Islet precursor cell (in vitro differentiated cells): ENCODE data around the gene HS2ST1.
A peak's percentile ranks its signal among the peaks of the same experiment; 100 is the strongest.

ENCODE experiments used
- DNase-seq: peaks from one replicate; pipeline ENCODE4 v3.0.0-alpha.2; 2018

Gene HS2ST1

DNA sequence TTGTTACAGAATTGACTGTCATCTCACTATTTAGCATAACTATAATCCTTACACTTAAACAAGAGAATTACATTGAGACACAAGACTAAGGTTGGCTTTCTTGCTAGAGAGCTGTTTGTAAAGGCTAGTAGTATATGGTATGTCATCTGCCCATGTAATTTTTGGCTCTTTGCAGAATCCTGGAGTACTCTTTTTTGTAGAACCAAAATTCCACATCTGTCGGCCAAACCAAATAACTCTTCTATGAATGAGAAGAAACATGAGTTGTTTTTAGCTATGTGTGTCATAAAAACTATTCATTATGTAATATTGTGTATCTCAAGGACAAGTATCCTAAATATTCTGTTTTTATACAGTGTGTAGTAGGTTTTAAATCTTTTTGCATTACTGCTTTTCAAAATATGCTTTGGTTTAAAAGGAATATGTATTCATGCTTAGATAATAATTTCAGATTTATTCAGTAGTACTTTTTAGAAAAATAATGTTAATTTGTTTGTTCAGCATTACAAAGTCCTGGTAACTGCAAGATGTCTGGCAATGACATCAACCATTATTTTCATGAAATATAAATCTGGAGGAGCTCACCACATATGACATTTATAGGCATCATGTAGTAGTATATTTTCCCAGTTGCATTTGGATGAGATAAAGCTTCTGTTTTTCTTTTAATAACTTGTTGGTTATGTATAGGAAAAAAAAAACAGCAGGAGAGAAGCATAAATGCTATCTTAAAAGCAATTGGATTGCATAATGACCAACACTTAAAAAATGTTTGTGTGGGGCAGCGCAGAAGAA lies 159.8 kb downstream of the HS2ST1 start:
- DNase-seq = no peak

DNA sequence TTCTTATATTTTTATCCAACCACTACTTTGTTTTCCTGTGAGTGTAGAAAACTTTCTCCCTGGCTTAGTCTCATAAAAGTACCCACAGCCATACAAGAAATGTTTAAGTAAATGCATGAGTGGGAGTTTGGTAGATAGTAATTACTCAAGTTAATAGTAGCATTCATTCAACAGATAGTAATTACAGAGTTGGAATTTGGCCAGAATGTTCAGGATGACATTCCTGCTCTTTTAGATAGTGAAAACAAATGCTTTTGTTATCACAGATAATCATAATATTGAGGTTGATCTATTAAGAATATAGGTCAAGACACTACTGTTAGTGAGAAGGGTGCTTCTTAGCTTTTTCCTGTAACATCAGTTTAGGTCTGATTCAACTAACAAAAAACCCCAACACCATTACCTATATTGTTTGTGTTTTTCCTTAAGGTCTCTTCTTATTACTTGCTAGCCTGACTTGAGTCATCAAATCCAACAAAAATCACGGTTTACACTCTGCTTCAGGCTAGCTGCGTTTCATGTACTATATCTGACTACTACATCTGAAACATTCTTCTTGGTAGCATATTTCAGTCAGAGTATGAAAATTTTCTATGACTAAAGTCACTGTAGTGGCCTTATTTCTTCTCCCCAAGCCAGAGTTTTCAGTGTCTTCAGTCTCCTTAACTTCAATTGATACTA lies 163.7 kb downstream of the HS2ST1 start:
- no peak for DNase-seq

DNA sequence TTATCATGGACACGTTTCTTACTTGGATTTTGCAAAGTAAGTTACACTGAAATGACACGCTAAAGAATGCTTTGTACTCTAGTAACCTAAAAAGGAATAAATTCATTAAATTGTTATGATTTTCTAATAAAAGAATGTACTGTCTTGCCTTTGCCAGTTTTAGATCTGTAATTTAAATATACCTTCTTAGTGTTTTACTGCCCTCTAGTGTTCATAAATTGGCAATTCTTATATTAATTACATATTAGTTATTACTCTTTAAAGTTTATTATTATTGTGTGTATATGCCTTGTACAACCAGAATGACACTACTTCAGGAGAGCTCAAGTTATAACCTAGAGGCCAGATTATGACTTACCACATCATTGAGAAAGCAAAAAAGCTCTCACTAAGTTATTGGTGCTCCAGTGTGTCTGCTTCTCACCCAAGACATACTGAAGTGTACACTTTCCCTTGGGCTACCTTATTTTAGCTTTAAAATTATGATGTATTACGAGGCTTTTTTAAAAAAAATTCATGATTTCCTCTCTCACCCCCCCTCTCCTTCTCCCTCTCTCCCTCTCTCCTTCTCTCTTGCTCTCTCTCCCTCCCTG lies 169.9 kb downstream of the HS2ST1 start:
- no peak for DNase-seq

- no peak for DNase-seq
Measured at GRCh38 chr1:87086120-87086519, 171.7 kb downstream of the HS2ST1 start.

GRCh38 chr1:87089070-87089736 lies 174.8 kb downstream of the HS2ST1 start:
- DNase-seq = no peak

GRCh38 chr1:87089823-87090222 lies 175.4 kb downstream of the HS2ST1 start:
- DNase-seq = no peak

DNA sequence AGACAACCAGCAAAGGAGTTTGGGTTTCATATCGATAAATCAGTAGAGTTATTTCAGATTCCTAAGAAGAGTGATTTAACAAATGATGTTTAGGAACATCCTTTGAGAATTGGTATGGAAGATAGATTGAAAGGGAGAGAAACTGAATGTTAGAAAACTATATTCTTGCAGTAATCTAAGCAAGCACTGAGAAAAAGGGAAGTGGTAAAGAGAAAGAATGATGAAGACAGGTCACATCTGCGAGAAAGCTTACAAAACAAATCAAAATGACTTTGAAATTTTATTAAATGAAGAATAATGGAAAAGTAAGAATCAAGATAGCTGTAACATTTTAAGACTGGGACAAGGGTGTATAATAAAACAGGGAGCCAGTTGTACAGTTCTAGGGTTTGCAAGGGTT lies 177.0 kb downstream of the HS2ST1 start:
- DNase-seq = no peak

DNA sequence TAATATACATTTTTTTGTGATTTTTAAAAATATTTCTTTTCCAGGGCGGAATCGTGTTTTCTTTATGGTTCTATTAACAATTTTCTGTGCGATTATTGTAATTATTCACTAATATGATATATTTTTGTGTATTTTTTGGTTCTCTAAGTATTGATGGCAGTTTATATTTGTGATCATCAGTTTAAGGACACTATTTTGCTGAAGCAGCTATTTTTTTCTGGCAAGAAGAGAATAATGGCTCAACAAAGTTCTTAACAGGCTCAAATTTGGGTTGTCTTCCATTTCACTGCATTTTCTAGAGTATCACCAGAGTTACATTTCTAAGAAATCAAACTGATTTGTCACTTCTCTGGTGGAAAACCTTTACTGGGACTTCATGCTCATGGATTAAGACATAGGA lies 178.4 kb downstream of the HS2ST1 start:
- no peak for DNase-seq

DNA sequence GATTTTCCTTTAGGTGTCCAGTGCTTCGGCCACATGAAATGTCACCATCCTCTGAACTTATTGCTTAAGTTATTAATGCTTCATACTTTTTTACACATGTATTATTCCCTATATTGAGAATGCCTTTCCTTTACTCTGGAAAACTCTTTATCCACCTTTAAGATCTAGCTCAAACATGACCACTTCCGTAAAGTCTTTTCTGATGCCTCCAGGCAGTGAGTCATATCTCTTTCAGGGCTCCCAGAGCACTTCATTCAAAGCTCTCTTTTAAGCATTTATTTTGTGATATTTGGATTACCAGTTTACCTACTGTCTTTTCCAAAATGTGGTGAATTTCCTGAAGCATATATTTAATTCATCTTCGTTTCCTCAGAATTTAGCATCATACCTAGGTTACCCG lies 178.9 kb downstream of the HS2ST1 start:
- peak; percentile 62 for DNase-seq

DNA sequence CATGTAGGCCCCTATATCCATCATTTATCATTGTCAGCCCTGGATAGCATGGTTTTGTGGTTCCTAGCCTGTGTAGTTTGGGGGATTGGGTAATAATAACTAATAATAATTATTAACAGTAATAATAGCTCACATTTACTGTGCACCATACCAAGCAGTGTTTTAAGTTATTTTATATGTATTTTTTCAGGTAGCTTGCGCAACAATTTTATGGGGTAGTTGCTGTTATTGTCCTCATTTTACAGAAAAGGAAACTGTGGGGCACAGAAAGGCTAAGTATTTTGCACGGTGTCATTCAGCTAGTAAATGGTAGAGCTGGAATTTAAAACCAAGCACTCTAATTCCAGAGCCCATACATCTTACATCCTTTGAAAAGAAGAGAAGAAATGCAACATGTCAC lies 179.8 kb downstream of the HS2ST1 start:
- DNase-seq = no peak

GRCh38 chr1:87100271-87100670 lies 185.8 kb downstream of the HS2ST1 start:
- DNase-seq = no peak

GRCh38 chr1:87103074-87103473 lies 188.6 kb downstream of the HS2ST1 start:
- DNase-seq = no peak

DNA sequence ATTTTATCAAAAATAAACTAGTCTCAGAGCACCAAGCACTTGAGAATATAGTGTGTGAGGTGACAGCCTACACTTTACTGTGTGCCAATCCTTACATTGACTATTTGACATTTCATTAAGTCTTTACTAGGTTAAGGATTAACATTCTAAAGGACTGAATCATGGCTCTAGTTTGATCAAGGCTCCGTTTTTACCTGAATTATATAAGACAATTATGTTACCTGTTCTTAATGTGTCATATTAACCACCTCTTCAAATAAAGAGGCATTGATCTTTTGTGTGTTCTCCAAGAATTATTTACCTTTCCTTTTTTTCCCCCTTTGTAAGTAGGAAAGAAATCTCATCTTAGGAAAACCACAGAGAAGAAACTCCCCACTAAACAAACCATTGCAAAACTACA lies 189.7 kb downstream of the HS2ST1 start:
- no peak for DNase-seq

DNA sequence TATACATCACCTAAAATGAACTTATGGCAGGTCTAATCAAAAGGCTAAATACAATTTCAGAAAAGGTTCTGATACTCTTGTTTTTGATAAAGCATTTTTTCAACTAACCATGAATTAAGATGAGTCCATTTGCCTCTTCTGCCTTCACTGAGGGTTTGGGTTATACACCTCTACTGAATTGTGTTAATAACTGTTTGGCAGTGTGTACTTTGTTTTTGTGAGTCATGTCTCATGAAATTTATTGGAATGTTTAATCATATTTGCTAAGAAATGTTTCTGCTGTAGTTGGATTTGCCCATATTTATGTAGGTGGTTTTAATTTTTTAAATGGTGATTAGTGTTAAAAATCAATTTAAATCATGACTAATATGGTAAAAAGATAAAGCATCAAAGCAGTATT lies 190.5 kb downstream of the HS2ST1 start:
- DNase-seq = no peak

GRCh38 chr1:87106144-87106543 lies 191.7 kb downstream of the HS2ST1 start:
- DNase-seq = no peak

GRCh38 chr1:87106867-87107266 lies 192.4 kb downstream of the HS2ST1 start:
- DNase-seq = no peak

GRCh38 chr1:87108228-87108627 lies 193.8 kb downstream of the HS2ST1 start:
- no peak for DNase-seq

DNA sequence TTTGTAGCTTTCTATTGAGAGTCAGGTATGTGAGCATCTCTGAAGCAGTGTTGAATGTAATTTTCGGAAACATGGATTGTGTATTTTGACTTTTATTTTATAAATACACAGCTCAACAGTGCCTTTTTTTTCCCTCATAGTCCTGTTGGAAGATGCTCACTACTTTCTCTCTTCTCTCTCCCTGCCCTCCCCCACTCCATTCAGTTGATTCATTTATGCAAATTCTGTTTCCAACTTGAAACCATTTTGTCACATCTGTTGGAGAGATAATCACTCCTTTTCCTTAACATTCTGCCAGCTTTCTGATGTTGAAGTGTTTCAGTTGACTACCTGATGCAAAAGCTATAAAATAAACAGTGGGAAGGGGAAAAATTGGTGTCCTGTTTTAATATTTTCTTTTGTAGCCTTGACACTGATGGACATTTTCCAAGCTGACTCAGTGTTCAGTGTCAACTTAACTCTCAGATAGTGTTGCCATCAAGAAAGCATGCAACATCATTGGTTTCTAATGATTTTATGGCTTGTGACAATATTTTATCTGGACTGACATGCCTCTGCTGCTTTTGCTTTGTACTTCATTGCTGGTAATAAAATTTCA lies 194.5 kb downstream of the HS2ST1 start:
- no peak for DNase-seq

DNA sequence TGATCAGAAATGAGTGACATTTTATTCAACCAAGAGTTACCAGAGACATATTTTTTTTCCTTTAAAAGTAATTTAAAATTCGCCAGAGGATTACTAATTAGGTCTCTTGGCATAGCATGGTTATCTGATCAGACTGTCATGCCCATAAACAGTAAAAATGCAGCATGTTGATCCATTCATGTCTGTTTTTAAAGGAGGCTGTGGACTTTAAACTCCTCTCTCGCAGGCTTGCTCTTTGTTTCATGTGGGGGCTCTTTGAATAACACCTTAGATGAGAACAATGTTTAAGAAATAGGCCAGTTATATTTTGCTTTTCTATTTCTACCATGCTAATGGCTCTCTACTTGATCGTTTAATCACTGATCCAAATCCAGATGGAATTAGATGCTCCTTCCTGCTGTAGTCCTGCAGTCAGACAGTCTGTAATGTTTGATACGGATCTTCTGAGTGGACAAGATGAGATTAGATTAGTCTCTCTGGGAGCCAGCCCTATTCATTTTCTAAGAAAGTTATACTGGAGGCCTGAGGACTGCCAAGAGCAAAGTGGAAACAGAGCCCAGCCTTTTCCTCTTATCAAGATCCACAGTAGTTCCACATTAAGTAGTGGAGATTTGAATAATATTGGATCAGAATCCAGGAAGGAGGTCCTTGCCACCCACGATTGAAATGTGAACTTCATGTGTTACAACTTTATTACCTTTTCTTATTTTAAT lies 197.4 kb downstream of the HS2ST1 start:
- no peak for DNase-seq

DNA sequence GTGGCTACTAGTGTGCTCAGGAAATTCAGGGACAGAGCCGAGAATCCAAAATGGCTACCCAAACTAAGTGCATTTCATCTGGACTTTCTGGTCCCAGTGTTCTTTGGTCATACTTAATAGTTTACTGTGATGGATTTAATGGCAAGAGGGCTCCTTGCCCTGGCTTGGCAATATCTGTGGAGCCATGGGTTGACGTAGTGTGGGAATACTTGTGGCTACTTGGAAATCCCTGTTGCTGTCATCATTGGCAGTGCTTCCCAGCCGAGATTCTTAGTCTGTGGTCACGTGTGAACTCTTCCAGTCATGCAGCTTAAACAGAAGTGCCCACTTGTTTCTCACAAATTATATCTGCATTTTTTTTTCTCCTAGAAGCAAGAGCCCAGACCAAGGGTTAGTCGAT lies 198.9 kb downstream of the HS2ST1 start:
- no peak for DNase-seq

DNA sequence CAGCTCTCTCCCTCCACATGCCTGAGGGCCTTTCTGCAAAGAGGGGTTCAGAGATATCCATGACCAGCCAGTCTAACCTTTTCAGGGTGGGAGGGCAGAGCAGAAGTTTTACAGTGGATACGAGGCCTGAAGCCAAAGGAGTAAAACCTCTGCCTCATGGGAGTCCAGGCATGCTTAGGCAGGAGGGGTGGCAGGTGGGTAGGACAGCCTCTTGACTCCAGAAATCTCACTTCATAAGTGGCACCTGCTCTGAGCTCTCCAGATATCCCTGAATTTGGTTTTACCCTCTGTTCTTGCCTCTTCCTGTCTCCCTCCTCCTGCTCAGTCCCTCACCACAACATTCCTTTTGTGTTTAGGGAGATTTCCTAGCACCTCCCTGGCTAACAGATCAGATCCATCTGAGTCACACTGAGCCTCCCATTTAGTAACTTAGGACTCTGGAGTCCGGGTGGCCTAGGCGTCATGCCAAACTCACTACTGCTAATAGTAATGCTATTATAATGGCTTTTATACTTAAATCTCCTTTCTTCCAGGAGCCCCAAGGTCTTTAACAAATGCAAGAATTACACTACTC lies 201.0 kb downstream of the HS2ST1 start:
- no peak for DNase-seq

- DNase-seq = no peak
Measured at GRCh38 chr1:87115891-87116290, 201.5 kb downstream of the HS2ST1 start.
